ENCODE data around the gene PCTP.

The PCTP gene

DNA sequence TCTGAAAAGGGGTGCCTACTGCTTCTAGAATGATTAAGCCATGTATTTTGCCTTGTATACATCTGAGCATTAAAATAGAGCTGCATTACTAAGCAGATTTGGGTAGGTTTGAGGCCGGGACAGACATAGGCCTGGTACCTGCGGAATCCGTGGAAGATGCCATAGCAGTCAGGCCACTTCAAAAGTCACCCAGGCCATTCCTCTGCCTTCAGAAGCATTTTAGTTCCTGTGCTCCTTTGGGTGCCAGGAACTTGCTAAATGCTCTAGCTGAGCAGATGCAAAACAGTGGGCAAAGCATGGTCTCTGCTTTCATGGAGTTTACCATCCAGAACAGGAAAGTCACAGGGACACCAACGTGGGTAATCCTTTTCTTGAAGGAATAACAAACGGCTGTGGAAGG lies 22.5 kb upstream of the PCTP start:
- DNase-seq, result no peak

- DNase-seq, result peak; percentile 28
These were observed 22.0 kb upstream of the PCTP start for GRCh38 chr17:55728833-55729232.

GRCh38 chr17:55729484-55729883 lies 21.4 kb upstream of the PCTP start:
- no peak for DNase-seq

DNA sequence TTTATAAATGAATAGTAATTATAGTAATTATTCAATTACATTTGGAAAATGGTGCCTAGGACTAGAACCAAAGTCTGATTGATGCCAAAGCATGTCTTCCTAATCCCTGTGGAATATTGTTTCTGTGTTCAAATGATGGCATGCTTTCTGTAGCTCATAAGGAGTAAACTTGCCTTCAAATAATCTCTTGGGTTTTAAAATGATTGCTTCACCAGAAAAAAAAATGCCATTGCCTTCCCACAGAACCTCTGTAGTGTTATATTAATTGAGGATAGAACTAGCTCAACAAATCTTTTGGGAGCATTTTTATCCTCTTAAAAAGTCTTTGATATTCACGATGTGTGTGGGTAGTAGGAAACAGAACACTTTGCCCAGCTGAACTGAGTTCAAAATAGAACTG lies 20.5 kb upstream of the PCTP start:
- DNase-seq, result no peak

DNA sequence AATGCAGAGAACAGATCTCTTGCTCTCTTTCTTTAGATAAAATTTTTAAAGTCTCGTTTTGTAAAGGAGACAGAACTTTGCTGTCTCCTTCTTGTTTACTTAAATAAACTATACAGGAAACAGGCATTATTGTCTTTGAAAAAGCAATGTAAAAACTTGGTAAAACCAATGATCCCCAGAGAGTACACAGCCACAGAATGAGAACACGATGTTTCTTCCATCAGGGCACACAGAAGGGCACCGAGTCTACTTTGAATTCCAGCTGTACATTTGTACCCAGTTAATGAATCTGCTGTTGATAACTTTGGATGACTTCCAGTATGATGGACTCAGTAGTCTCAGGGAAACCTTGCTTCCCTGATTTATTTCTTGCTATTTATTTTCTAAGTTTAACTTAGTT lies 20.0 kb upstream of the PCTP start:
- DNase-seq, result no peak

GRCh38 chr17:55731586-55732250 lies 19.1 kb upstream of the PCTP start:
- DNase-seq, result peak; percentile 51

DNA sequence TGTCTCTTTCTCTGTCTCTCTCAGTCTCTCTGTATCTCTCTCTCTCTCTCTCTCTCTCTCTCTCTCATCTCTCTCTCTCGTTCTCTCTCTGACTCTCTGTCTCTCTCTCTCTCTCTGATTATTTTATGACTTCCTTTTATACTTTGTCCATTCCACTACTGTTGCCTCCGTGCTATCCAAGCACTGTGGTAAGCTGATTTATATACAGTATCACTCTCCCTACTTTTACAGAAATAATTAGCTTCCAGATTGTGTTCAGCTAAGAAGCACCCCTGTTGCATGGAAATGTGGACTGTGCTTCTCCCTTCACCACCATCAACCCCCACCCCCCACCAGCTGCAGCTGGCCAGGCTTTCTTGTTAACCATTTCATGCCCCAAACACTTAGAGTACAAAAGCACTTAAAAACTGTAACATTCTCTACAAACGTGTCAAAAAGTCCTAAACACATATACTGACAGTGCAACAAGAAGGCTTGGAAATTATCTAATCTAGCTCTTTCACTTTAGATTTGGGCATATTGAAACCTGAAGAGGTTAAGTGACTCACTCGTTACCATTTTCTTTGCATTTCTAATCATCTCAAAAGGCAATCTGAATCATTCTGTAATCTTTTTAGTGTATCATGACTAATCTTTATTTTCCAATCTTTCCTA lies 16.6 kb upstream of the PCTP start:
- DNase-seq, result no peak

- peak; percentile 56 for DNase-seq
These were observed 15.0 kb upstream of the PCTP start for GRCh38 chr17:55735731-55736405.

DNA sequence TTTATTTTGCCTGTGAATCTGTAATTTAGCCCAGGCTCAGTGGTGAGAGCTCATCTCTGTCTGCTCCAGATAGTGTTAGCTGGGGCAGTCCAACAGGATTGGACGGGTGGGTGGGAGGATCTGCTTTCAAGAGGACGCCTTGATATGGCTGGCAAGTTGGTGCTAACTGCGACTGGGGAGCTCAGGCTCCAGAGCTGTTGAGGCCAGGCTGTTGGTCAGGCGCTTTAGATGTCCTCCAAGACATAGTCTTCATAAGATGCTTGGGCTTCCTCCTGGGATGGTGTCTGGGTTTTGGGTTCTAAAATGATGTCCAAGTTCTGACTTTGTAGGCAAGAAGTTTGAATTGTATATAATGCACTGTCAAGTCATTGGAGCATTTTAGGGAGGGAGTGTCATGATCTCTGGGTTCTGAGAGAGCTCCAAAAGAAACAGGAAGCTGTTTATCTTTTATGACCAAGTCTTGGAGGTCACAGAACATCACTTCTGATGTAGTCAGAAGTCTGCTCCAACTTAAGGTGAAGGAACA lies 12.8 kb upstream of the PCTP start:
- DNase-seq, result peak; percentile 22

- no peak for DNase-seq
These were observed 10.1 kb upstream of the PCTP start for GRCh38 chr17:55740511-55741355.

DNA sequence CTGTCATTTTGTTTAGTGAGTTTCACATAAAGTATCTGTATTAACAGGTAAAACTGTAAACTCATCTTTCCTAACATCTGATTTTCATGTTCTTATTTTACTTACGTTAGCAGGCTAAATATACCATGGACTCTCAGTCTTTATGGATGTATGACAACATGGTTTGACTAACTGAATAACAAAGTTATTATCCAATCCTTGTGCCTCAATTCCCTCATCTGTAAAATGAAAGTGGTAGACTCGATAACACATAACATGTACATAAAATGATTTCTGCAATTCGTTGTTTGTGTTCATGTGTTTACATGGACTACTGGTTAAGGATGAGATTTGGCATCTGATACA lies 9.5 kb upstream of the PCTP start:
- DNase-seq, result no peak

DNA sequence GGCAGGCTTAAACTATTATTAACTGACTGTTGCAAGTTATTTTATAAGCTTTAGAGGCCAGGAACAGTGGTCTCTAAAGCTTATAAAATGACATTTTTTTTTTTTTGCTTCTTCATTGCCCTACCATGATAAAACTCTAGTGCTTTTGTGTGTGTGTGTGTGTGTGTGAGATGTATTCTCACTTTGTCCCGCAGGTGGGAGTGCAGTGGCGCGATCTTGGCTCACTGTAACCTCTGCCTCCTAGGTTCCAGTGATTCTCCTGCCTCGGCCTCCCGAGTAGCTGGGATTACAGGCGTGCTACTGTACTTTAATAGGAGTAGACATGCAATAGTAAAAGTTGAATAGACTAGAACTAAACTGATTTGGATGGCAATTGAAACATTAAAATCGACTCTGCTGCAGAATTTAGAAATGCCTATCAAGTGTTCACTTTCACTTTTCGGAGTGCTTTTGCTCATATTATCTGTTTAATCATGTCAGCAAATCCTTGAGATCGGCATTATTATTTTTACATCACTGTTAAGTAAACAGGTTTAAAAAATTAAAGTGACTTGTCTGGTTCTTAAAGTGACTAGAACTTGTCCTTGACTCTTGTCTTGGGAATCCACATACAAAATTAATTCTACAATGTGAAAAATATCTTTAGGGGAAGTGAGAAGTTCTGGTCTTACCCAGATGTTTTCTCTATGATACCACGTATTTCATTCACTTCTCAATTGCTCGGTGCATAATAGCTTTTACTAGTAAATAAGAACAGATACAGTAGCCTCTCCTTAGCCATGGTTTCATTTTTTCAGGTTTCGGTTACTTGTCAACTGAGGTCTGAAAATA lies 8.4 kb upstream of the PCTP start:
- DNase-seq, result peak; percentile 49

DNA sequence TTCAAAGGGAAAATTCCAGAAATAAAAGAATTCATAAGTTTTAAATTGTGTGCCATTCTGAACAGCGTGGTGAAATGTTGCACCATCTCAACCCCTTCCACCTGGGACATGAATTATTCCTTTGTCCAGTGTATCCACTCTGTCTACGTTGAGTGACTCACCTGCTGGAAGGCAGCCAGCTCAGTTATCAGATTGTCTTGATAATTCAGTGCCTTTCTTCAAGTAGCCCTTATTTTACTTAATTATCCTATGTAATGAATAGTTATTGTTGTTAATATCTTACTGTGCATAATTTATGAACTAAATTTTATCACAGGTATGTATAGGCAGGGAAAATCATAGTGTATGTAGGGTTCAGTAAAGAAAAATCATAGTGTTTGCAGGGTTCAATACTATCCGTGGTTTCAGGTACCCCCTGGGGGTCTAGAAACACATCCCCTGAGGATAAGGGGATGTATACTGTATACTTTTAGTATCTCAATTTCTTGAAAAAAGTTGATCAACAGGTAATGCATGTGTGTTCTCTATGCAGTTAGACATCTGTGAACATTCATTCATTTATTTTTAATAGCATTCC lies 7.7 kb upstream of the PCTP start:
- no peak for DNase-seq

DNA sequence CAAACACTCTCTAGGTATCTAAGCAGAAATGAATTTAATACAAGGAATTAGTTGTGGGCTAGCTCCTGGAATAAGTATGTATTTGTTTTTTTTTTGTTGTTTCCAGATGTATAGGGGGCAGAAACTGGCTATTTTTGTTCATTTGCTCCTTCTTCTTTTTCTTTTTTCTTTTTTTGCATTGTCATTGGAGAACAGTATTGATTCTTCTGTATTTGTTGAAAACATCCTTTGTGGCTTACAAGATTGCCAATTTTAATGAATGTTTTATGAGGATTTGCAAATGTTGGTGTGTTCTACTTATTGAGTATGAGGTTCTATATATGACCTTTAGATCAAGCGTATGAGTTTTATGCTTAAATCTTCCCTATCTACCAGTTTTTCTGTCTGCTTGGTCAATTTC lies 5.6 kb upstream of the PCTP start:
- no peak for DNase-seq

DNA sequence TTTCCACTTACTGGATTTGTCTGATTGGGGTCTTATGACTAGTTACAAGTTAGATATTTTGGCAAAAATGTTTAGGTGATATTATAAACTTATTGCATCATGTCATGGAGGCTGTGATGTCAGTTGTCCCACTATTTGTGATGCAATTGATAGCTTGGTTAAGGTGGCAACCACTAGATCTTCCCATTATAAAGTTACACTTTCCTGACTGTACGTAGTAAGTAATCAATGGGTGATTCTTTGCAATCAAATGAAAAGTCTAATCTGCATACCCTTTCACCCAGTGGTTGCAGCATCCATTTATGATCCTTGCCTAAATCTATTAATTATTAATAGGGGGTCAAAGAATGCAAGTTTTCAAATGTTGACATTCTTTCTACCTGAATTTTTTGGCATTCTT lies 4.4 kb upstream of the PCTP start:
- no peak for DNase-seq

DNA sequence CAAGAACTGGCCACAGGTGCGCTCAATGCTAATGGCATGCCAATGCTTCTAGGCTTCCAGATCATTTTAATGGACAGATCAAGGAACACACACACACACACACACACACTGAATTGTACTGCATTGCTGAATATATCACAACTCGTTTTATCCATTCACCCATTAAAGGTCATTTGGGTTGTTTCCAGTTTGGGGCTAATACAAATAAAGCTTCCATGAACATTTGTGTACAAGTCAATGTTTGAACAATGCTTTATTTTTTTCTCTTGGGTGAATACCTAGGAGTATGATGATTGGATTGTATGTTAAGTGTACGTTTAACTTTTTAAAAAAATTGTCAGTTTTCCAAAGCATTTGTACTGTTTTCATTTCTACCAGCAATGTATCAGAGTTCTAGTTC lies 3.6 kb upstream of the PCTP start:
- no peak for DNase-seq

DNA sequence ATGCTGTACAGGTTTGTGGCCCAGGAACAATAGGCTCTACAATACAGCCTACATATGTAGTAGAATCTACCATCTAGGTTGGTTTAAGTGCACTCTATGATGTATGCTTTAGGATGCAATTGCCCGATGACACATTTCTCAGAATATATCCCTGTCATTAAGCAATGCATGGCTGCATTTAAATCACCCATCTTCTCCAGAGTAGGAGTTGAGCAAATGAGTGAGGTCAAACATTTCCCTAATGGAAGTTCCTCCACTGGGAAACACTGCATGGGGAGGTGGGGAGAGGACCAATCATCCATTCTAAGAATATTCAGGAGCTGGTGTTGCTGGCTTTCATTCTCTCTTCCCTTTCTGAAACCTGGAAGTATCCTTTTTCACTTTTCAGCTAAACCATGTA lies 2.0 kb upstream of the PCTP start:
- no peak for DNase-seq

DNA sequence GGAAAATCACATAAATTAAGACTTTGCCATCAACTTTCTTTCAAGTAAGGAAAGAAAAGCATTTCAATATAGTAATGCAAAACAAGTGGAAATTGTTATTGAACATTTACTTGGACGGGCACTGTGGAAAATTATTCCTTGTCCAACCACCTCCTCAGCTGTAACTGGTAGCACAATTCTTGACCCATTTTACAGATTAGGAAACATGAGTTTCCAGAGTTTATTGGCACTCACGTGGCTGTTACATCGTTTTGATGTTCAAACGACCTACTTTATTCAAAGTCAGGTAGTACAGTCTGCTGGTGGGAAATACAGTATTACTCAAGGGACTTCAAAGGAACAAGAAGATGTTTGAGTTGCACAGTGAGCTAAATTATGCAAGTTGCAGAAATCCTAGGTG lies 866 bp upstream of the PCTP start:
- DNase-seq, result no peak

- no peak for DNase-seq
These were observed 934 bp downstream of the PCTP start for GRCh38 chr17:55751720-55752250.

GRCh38 chr17:55756689-55757088 lies 5.8 kb downstream of the PCTP start:
- DNase-seq, result no peak

- no peak for DNase-seq
These were observed 6.8 kb downstream of the PCTP start for GRCh38 chr17:55757659-55758058.

- DNase-seq, result no peak
These were observed 7.3 kb downstream of the PCTP start for GRCh38 chr17:55758171-55758570.
